PC-9 (cell line): ENCODE data around the gene TFAP2B. TPM values are rescaled to one million over a fixed set of nuclear protein-coding genes. Genes with fewer than 3 reads are reported as not detected.

Experiments
- BruUV-seq: library from RNA; stranded (reverse); fragments of 400-500 nt; replicated peaks from 2 replicates; lab custom pipeline; 2021; lab: Mats Ljungman, UMichigan
- CTCF ChIA-PET: fragments of 300-600 bp; sonication (Branson Sonifier 250); formaldehyde crosslinking; loops from one replicate; lab custom pipeline; 2022; ENCODE audit warnings: antibody characterized with exemption; lab: Charles Lee
- POLR2A ChIA-PET: fragments of 300-600 bp; sonication (Branson Sonifier 250); formaldehyde crosslinking; loops from one replicate; lab custom pipeline; 2022; ENCODE audit warnings: antibody characterized with exemption; ENCODE audit not compliant: unreplicated experiment; lab: Charles Lee
- DNase-seq, 2 experiments: peaks; one replicate each; pipeline versions ENCODE4 v3.0.0 to v3.0.0-alpha.2; 2015 to 2022; ENCODE audit warnings: mixed read lengths in 1 of 2
- H2AFZ ChIP-seq: fragments of 200-600 bp; sonication (generic); 2 replicates; pipeline ENCODE4 v1.8.1; 2017; ENCODE audit warnings: antibody characterized with exemption
- H3F3A ChIP-seq: fragments of 200-600 bp; sonication (generic); 2 replicates; pipeline ENCODE4 v1.8.1; 2017; ENCODE audit warnings: antibody characterized with exemption, mild to moderate bottlenecking, low read depth; ENCODE audit not compliant: insufficient read depth
- H3K27ac ChIP-seq: fragments of 200-600 bp; sonication (generic); 2 replicates; pipeline ENCODE4 v1.6.1; 2016; ENCODE audit warnings: mixed run types
- H3K27me3 ChIP-seq: fragments of 200-600 bp; sonication (generic); 2 replicates; pipeline ENCODE4 v1.6.1; 2016; ENCODE audit warnings: low read depth, mixed run types; ENCODE audit not compliant: insufficient read depth
- H3K36me3 ChIP-seq: fragments of 200-600 bp; sonication (generic); 2 replicates; pipeline ENCODE4 v1.6.1; 2016; ENCODE audit warnings: low read depth, mixed run types
- H3K4me1 ChIP-seq: fragments of 200-600 bp; sonication (generic); replicated peaks from 2 replicates; pipeline ENCODE4 v1.6.1; 2016; ENCODE audit warnings: mixed run types; ENCODE audit not compliant: insufficient read depth
- H3K4me2 ChIP-seq: fragments of 200-600 bp; sonication (generic); 2 replicates; pipeline ENCODE4 v1.6.1; 2017; ENCODE audit warnings: mixed run types
- H3K4me3 ChIP-seq: fragments of 200-600 bp; sonication (generic); 2 replicates; pipeline ENCODE4 v1.6.1; 2016; ENCODE audit warnings: mixed run types
- H3K79me2 ChIP-seq: fragments of 200-600 bp; sonication (generic); 2 replicates; pipeline ENCODE4 v1.6.1; 2017; ENCODE audit warnings: low read depth, mixed run types
- H3K9me2 ChIP-seq: fragments of 200-600 bp; sonication (generic); 2 replicates; pipeline ENCODE4 v1.8.1; 2017; ENCODE audit warnings: mild to moderate bottlenecking; ENCODE audit not compliant: insufficient read depth
- H3K9me3 ChIP-seq: fragments of 200-600 bp; sonication (generic); 2 replicates; pipeline ENCODE4 v1.8.1; 2016; ENCODE audit warnings: low read depth; ENCODE audit not compliant: insufficient read depth
- H4K20me1 ChIP-seq: fragments of 200-600 bp; sonication (generic); 2 replicates; pipeline ENCODE4 v1.8.1; 2017; ENCODE audit not compliant: insufficient read depth
- CTCF ChIP-seq: fragments of 200-600 bp; sonication (generic); conservative IDR thresholded peaks from 2 replicates; pipeline ENCODE4 v1.6.1; 2017; ENCODE audit warnings: mixed run types, antibody characterized with exemption, mild to moderate bottlenecking, moderate library complexity
- EZH2 ChIP-seq: fragments of 200-600 bp; sonication (generic); IDR thresholded peaks from 2 replicates; pipeline ENCODE4 v1.8.0; 2017; ENCODE audit warnings: antibody characterized with exemption, low read depth
- intact Hi-C: fragments of 100-400 bp; cut with micrococcal nuclease; formaldehyde crosslinking; loops from one replicate; pipeline ENCODE4 v1.10.0; 2022; ENCODE audit not compliant: unreplicated experiment
- total RNA-seq: library from RNA; stranded (reverse); gene quantifications from 2 replicates; pipeline ENCODE4 v1.2.3, GENCODE V29; 2021

Gene TFAP2B
- total RNA-seq, 1 experiment from 2014 or later, result not detected

GRCh38 chr6:50832912-50833311, 14.2 kb downstream of the TFAP2B start:
- Histone ChIP-seq H3K9me2 (no peaks in the 10 kb centered on the region), H3K4me1 (no peaks in the 10 kb centered on the region), H3K4me3 (no peak overlapping the region), H3K36me3 (no peaks in the 10 kb centered on the region), H3F3A (no peaks in the 10 kb centered on the region), H3K27me3 (no peaks in the 10 kb centered on the region), H3K79me2 (no peaks in the 10 kb centered on the region), H3K4me2 (no peak overlapping the region), H3K9me3 (no peaks in the 10 kb centered on the region), H4K20me1 (no peaks in the 10 kb centered on the region), H3K27ac (no peak overlapping the region), H2AFZ (no peak overlapping the region)
- no peak for DNase-seq
- ChIA-PET CTCF (no interaction called here), POLR2A (no interaction called here)
- BruUV-seq, result no TSS peak
- intact Hi-C loops, result no loop called here
- TF ChIP-seq CTCF (no peak), EZH2 (no peak)

- H3K36me3 ChIP-seq, result no peaks in the 10 kb centered on the region
- CTCF ChIA-PET, result no interaction called here
Observed at GRCh38 chr6:50834929-50835410, 16.3 kb downstream of the TFAP2B start.

GRCh38 chr6:50836231-50836630, 17.6 kb downstream of the TFAP2B start:
- DNase-seq, result no peak
- Histone ChIP-seq H2AFZ (no peak overlapping the region), H3K27me3 (no peaks in the 10 kb centered on the region), H3K36me3 (no peaks in the 10 kb centered on the region), H3K79me2 (no peaks in the 10 kb centered on the region), H3K9me2 (no peaks in the 10 kb centered on the region), H3K4me2 (no peak overlapping the region), H3K4me3 (no peak overlapping the region), H3K4me1 (no peaks in the 10 kb centered on the region), H4K20me1 (no peaks in the 10 kb centered on the region), H3K27ac (no peak overlapping the region), H3K9me3 (no peaks in the 10 kb centered on the region), H3F3A (no peaks in the 10 kb centered on the region)
- CTCF ChIA-PET, result no interaction called here
- POLR2A ChIA-PET, result no interaction called here
- intact Hi-C loops, result no loop called here
- no peak for TF ChIP-seq EZH2
- BruUV-seq, result no TSS peak

More at GRCh38 chr6:50834929-50835410, 16.3 kb downstream of the TFAP2B start:
- Histone ChIP-seq H3K27me3 (no peaks in the 10 kb centered on the region), H4K20me1 (no peaks in the 10 kb centered on the region), H3K4me3 (no peak overlapping the region), H3F3A (no peaks in the 10 kb centered on the region), H3K27ac (no peak overlapping the region), H3K9me3 (no peaks in the 10 kb centered on the region), H3K9me2 (no peaks in the 10 kb centered on the region), H3K79me2 (no peaks in the 10 kb centered on the region), H2AFZ (no peak overlapping the region), H3K4me1 (no peaks in the 10 kb centered on the region), H3K4me2 (no peak overlapping the region)
- intact Hi-C loops, result no loop called here
- TF ChIP-seq CTCF, result no peak
- TF ChIP-seq EZH2, result no peak
- no TSS peak for BruUV-seq
- POLR2A ChIA-PET, result no interaction called here
- no peak for DNase-seq
